GM18517 (cell line): ENCODE data around the gene NOBOX.
"Not testable (repeated sequence)": the region's sequence is repeated elsewhere in the genome, so short reads cannot be mapped to it uniquely, and the experiment has no call there.

Experiments
- ATAC-seq: cut with Tn5 transposase; IDR thresholded peaks from one replicate; pipeline ENCODE4 v1.9.1; 2021; ENCODE audit warnings: mild to moderate bottlenecking, moderate library complexity; ENCODE audit not compliant: unreplicated experiment

NOBOX gene

DNA sequence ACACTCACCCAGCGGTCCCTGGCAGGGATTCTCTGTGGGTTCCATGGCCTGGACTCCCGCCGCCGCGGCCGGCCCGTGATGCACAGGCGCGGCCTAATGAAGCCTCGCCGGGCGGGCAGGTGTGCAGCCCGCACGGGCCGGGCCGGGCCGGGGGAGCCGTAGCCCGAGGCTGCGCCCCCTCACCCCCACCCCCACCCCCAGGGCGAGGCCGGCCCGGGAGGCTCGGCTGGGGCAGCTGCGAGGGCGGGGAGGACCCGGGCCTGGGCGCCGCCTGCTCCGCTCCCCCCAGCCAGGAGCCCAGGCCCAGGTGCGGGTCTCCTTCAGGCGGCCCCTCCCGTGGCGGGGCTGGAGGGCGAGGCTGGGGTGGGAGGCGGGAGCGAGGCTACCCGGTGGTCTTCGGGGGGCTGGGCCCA, at the start of gene NOBOX:
TSS of gene NOBOX (minus strand) at position 45 of the 413 bp plus-strand sequence.
- ATAC-seq, result no peak

DNA sequence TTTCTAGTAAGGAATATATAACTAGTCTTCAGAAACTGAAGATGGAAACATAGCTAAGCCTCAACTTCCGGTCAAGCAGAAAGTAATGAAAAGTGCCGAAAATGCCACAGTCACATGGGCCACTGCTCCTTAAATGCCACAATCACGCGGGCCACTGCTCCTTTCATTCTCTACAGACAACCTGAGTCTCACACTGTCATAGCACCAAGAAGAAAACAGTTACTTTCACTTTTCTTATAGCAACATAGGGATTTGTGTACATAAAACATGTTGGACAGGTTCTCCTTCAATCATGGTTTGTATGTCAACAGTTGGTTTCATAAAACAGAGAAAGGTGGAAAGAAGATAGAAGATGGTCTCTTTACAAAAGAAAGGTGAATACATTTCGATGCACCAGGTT, 48.6 kb upstream of the NOBOX start:
- no peak for ATAC-seq

DNA sequence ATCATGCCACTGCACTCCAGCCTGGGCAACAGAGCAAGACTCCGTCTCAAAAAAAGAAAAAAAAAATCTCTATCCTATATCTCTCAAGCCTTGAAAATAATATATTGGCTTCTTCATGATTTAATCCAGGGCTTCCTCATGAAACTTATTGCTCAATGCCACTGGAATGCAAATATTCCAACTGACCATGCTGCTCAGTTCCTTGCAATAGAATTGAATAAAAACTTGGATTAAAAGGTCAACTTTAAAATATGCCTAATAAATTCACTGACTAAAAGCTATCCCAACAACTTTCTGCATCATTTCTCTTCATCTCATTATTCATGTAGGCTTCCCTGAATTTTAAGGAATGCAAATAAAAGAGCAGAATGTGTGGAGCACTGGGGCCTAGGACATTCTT, 42.1 kb upstream of the NOBOX start:
- no peak for ATAC-seq

DNA sequence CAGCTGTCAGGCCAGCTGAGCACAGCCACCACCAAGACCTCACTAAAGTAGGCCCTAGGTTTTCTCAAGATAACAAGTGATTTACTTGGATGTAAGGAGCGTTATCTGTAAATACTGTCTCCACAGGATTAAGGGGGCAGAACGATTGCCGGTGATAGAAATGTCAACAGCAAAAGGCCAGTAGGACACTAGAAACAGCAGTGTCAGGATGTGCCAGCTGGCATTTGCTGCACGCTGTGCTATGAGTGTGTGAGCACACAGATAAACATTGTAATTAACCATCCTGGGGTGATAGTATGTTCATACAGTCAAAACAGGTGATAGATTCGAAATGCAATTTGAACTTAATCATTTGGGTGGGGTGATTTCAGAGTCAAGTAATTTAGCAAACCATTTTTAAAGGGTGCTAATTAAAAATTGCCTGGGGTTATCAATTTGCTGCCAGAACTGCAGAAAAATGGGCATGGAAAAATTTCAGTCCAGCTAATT, 36.3 kb upstream of the NOBOX start:
- no peak for ATAC-seq

DNA sequence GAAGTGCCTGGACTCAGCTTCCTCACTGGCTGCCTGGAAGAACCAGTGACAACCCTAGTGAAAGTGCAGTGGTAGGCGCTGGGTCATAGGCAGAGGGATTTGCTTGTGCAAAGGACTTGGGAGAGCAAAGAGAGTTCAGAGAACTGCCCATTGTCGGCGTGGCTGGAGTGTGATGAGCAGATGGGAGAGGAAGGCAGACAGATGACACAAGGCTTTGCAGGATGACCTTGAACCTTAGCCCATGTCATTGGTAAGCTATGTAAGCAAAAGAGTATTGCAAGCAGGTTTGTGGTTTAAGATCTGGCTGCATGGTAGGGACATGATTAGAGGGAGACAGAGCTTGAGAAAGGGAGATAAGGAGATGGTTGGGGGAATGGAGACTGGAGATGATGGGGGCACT, 35.3 kb upstream of the NOBOX start:
- ATAC-seq, result no peak

DNA sequence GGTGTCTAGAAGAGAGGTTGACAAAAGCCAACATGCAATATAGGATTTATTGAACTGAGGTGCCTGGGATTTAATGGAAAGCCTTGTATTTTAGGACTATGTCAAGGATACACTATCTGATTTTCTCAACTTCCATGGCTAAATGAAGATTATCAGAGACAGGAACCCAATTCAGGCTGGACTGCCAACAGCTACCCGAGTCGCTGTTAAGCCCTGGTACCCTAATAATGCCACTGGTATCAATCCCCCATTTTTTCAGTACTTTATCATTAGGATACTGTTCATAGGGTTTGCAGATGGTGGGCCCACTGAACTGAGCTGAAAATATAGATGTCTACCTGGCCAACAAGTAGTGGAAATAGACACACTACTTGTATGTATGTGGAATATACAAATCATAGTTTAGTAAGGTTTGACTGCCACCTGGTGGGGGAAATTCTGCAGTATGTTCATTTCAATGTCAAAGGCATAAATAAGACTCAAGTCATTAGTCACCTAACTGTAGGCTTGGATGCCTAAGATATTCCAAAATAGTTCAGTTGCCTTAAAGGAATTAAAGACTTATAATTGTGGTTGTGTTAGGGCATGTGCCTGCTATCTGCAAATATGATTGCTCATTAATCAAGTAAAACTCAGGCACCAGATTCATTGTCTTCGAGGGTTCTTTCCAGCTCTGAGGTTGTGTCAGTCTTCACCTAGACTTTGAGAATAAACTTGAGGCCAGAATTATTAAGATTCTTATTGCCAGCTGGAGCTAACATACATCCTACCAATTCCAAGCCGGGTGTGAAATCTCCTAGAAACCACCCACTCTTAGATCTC, 34.1 kb upstream of the NOBOX start:
- ATAC-seq, result peak; percentile 84

DNA sequence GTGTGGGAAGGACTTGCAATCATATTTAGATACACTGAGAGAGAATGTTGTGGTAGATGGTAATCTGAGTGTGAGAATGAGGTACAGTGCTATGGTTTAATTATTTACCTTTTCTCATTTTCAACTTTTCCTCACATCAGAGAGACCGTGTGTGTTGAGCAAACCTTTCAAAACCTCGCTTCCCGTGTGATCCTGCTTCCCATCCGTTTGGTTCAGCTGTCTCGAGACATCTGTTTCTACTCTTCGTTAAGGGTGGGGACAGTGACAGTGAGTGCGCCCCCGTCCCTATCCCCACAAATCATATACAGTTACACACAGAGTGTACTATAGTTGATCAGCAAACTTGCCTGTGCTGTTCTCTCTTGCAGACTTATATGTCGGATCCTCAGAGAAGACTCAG, 33.0 kb upstream of the NOBOX start:
- ATAC-seq, result no peak

DNA sequence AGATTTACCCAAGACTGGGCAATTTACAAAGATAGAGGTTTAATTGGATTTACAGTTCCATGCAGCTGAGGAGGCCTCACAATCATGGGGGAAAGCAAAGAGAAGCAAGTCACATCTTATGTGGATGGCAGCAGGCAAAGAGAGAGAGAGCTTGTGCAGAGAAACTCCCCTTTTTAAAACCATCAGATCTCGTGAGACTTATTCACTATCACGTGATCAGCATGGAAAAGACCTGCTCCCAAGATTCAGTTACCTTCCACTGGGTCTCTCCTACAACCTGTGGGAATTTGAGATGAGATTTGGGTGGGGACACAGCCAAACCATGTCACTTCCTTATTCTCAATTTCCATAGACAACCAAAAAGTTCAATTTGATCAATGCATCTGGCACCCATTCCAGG, 24.9 kb upstream of the NOBOX start:
- ATAC-seq, result no peak

DNA sequence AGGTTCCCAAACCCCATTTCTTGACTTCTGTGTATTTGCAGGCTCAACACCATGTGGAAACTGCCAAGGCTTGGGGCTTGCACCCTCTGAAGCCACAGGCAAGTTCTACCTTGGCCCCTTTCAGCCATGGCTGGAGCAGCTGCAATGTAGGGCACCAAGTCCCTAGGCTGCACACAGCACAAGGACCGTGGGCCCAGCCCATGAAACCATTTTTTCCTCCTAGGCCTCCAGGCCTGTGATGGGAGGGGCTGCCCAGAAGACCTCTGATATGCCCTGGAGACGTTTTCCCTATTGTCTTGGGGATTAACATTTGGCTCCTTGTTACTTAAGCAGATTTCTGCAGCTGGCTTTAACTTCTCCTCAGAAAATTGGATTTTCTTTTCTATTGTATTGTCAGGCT, 24.0 kb upstream of the NOBOX start:
- not testable (repeated sequence) for ATAC-seq

DNA sequence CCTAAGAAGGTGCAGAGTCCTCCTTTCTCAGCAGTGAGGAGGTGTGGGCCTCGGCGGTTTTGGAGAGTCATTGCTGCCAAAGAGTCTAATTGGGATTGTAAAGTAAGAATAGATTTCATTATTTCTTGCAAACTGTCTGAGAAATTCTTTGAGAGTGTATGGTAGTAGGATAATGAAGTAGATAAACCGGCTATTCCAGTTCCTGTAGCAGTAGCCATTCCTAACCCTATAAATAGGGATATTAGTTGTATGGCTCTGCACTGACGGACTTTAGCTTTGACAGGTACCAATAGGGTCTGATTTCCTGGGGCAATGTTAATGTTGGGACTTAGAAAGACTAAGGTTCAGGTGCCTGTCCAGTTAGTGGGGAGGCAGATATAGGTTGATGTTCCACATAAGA, 15.4 kb upstream of the NOBOX start:
- ATAC-seq, result not testable (repeated sequence)

DNA sequence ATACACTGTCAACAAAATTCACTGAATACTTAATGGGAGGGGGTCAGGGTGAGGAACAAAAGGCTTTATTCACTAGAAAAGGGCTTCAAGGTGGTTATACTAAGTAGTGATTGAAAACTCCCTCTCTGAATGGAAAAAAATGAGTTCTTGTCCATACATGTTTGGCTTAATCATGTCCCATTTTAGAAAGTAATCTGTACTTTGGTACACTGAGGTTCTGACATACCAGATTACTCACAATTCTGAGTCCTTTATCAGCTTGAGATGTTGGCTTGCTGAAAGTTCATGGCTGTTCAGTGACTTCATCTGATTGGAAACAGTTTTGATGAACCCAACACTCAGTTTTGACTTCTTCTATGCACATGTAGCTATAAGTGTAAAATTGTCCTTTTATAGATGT, 12.8 kb upstream of the NOBOX start:
- no peak for ATAC-seq

DNA sequence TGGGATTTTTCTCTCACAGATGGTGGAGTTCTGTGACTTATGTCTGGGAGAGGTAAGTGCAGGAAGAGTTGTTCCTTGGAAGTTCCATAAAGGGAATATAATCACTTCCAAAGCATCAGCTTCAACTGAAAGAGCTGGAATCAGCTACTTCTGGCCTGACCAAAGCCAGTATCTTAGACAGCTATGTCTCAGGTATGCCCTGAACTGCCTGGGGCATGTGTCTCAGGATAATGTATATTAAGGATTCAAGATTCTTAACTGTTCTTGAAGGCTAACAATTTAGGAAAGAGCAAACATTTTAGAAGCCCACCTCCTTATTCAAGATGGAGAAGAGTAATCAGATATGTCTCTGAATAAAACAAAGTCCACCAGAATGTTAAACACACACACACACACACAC, 12.4 kb upstream of the NOBOX start:
- no peak for ATAC-seq

DNA sequence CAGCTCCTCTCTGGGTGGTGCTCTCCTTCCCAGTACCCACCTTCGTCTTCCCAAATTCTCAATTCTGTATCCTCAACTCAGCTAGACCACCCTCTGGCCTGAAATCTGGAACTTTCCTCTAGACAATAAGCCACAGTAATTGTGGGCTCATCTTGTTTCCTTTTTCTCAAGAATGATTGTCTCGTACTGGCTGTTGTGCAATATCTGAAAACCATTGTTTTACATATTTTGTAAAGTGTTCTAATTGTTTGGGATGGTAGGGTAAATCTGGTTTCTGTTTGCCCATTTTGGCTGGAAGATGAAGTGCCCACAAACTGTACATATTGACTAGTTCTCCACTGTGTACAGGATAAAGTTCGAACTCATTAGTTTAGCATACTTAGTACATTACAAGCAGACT, 11.3 kb upstream of the NOBOX start:
- no peak for ATAC-seq

DNA sequence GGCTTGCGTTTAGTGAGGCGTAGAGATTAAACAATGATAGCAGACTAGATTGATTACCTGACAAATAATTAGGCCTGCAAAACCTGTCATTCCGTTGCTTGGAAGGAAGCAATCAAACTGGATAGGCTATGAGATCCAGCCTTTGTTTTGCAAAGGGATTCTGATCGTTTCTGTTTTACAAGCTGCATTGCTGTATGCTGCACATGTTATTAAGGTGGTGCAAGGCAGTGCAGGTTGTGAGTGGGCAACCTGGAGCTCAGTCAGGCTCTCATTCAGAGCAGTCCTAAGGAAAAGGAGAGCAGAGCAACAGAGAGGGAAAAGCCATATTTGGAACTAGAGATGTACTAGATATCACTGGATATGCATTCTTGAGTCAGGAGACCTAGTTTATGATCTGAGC, 6.9 kb upstream of the NOBOX start:
- ATAC-seq, result no peak

DNA sequence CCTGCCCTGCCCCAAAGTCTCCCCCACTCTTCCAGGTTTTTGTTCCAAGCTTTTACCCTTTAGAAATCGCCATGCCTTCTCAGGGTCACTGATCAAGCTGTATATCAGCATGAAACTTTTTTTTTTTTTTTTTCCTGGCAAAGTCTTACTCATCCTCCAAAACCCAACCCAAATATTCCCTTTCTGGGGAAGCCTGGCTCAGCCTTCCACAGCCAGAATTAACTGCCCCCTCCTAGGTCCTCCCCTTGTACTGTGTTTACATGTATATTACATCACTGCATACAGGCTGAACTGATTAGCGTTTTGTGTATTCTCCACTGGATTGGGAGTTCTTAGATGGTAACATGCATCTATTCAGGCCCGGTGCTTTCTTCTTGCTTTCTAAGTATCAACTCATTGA, 4.6 kb upstream of the NOBOX start:
- ATAC-seq, result no peak

DNA sequence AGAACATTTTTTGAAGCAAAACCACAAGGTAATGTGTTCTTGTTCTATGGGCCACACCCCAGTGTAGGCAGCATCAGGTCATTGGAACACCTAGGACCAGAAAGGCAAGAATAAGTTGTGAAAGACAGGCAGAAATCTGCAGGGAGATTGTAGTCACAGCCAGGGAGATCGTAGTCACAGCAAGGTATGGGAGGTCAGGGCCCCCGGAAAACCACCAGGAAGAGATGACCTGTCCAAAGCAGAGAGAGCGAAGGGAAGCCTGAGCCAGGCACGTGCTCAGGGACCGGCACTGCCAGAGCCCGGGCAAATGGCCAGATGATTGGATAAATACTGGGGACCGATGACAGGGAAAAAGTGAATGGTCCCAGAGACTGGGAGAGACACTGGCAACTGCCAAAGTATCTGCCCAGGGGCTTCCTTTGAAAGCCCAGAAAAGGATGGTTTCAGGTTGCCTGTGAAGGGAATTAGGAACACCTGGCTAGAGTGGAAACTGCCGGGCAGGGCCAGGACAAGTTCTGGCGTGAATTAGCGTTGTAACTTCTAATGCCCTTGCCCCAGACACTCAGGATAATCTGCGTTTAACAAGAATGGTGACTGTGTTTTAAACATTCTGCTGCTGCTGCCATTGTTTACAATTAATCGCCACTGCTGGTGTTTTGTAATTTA, 3.9 kb upstream of the NOBOX start:
- no peak for ATAC-seq

DNA sequence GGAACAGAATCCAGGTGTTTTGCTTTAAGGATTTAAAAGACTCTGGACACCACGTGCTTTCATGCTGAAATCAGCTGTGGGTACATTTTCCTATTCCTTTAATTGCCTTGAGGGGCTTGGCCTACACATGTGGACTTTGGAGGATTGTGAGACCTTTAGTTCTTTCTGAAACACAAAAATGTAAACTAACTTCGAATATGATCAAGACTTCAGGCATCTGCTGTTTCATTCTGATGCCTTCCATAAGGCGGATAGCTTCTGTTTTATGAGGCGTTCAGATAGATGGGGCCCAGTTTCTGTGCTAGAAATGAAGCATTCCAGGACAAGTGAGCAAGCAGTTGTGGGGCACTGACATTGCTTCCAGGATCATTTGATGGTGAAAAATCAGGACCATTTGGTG, 1.5 kb upstream of the NOBOX start:
- no peak for ATAC-seq

DNA sequence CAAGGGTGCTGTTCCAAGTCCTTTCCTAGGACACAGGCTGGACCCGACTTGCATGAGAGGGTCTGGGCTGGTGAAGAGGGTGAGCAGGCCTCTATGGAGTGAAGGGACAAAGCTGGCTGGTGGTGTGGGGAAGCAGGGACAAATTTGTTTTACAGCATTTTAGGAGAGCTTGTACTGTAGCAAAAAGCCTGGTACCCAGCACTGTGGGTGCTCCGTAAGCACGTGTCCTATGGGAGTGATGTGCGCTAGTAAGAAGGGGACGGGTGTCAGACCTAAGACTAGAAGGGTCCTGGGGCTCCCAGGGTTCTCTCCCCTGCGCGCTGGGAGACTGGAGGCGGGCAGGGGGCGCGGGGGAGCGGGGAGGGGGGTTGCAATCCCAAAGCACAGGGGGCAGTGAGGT, 391 bp downstream of the NOBOX start:
- no peak for ATAC-seq

DNA sequence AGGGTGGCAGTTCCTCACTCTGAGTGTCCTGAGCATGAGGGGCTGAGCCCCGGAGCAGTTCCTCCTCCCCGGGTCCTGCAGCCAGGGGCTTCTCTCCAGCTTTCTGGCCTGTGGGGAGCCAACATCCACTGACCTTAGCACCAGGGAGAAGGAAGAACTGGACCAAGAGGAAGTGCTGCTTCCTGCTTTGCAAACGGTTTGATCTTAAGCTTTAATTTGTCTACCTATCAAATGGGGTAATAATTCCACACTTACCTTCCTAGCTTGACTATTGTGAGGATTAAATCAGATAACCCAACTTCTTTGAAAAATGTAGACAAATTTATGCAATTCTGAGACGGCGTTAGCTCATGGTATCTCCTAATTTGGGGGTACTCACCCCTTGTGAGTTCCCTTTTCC, 2.0 kb downstream of the NOBOX start:
- no peak for ATAC-seq

DNA sequence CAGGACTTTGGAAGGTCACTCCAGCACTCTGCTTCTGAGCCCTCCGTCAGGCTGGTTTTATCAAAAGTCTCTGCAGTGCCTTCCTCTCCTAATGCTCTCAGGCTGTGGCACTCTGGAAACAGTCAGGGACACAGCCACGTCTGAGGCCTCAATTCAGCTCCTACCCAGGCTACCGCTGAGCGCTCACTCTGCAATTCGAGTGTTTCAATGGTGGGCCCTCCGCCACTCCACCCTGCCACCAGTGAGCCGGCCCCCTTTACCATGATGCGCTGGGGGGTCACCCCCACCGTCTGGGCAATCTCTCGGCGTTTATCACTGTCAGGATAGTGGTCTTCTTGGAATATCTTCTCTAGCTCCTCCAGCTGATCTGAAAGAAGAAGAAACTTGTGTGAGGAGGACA, 3.5 kb downstream of the NOBOX start:
- no peak for ATAC-seq

DNA sequence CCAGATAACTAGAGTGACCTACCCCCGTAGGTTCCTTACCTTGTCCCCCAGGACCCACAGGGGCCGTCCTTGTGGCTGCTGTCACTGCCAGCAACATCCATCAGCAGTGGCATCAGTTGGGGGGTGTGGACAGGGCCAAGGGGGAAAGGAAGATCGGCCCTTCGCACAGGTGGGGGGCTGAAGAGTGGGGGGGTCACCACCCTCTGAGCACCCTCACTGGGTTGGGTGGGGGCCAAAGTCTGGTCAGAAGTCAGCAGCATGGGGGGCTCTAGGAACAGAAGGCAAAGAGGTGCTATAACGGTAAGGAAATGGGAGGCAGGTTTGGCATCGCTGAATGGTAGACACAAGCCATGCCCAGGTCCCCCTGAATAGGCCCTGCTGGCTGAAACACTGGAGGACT, 4.6 kb downstream of the NOBOX start:
- ATAC-seq, result no peak

DNA sequence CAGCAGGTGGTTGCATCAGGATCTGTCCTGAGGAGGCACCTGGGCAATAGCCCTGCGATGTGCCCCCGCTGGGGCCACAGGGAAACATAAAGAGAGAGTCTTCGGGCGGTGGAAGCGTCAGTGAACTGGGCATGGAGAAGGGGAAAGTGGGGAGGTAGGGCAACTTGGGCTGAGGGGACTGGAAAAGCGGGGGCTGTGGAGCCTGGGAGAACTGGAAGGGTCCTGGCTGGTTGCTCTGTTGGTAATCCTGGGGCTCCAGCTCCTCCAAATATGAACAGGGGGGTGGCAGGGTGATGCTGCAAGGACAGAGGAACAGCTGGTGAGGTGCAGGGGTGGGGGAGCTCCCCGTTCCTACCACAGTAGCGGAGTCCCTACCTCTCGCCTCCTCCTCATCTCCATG, 5.2 kb downstream of the NOBOX start:
- no peak for ATAC-seq
